ENCODE measurements around the gene PPP2R3C.
A peak's percentile ranks its signal among the peaks of the same experiment; 100 is the strongest.
"Not testable (repeated sequence)": the region's sequence is repeated elsewhere in the genome, so short reads cannot be mapped to it uniquely, and the experiment has no call there.

The PPP2R3C gene

DNA sequence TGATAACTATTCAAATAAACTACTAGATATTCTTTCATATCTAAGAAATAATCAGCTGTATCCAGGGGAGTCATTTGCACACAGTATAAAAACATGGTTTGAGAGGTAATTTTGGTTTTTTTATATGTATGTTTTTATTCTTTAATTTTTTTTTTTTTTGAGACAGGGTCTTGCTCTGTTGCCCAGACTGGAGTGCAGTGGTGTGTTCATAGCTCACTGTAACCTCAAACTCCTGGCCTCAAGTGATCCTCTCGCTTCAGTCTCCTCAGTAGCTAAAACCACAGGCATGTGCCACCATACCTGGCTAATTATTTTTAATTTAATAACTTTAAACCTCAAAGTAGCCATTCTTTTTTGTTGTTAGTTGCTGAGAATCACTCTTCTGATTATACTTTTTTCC lies 2.3 kb upstream of the PPP2R3C start:
- DNase-seq (ENCODE audit: low spot score) = no peak

DNA sequence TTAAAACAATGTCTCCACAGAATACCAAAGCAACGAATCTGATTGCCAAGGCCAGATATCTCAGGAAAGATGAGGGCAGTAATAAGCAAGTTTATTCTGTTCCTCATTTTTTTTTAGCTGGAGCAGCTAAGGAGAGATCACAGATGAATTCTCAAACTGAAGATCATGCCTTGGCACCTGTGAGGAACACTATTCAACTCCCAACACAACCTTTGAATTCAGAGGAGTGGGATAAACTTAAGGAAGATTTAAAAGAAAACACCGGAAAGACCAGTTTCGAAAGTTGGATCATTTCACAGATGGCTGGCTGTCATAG lies 1.6 kb upstream of the PPP2R3C start:
- peak; percentile 19 for DNase-seq (ENCODE audit: low spot score)

DNA sequence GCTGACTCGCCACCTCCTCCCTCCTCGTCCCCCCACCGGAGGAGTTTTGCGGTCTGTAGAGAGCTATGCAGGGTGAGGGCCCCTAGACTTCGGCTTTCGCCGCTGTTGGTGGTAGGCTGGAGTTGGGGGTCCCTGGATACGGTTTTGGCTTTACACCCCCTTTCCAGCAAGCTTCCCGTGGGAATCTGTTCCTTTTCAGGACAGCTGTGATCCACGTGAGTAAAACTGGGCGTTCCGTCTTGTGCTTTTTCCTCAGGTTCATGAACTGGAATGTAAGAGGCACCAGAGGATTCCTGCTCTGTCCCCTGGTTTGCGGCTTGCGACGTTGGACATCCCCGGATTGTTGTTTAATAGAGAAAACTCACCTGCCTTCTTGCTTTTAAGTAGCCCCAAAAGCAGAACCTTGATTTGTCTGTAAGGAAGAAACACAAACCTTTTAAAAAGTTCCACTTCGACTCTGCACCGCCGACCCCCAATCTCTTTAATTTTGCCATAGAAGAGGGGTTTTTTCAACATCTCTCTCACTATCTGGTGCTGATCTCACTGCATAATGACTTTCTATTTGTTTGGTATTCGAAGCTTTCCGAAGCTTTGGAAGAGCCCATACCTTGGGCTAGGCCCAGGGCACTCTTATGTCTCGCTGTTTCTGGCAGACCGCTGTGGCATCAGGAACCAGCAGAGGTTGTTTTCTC lies 1.1 kb upstream of the PPP2R3C start:
- peak; percentile 31 for DNase-seq (ENCODE audit: low spot score)

DNA sequence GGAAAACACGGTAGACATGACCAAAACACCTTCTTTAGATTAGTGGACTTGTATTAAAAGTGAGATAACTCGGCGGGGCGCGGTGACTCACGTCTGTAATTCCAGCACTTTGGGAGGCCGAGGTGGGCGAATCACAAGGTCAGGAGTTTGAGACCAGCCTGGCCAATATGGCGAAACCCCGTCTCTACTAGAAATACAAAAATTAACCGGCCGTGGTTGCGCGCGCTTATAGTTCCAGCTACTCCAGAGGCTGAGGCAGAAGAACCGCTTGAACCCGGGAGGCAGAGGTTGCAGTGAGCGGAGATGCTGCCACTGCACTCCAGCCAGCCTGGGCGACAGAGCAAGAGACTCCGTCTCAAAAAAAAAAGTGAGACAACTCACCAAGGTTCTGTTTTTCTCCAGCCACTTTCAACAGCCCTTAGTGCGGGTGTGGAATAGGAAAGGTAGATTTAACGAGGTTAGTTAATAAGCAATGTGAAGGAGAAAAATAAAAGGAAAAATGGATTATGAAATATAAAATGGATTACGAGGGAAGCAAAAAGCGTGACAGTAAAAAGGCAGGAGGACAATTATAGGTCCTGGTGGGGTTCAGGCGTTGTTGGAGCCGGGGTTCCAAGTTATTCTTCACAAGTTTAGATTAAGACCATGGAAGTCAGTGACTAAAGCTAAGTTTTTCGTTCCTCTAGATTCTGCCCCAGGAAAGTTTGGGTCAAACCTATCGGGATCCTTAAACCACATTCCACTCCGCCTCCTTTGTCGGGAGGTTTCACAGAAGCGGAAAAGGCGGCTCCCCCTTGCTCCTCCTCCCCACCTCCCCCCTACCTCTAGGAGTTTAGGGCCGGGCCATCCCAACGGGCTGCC lies 534 bp downstream of the PPP2R3C start:
- DNase-seq (ENCODE audit: low spot score) = no peak

DNA sequence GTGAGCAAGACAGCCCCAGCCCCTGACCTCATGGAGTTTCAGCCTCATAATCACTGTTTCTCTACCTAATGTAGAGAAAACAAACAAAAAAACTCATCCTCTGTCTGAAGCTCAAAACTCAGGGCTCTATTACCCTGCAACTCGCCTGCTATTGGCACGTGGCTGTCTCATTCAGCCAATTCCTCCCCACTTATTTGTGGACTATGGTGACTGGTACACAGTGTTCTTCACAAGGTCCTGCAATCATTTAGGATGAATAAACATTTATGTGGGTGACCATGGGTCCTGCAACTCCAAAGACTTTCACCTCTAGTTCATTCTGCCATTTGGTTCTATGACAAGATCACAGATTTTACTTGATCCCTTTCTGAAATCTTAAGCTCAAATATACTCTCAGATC lies 4.7 kb downstream of the PPP2R3C start:
- DNase-seq (ENCODE audit: low spot score) = no peak

DNA sequence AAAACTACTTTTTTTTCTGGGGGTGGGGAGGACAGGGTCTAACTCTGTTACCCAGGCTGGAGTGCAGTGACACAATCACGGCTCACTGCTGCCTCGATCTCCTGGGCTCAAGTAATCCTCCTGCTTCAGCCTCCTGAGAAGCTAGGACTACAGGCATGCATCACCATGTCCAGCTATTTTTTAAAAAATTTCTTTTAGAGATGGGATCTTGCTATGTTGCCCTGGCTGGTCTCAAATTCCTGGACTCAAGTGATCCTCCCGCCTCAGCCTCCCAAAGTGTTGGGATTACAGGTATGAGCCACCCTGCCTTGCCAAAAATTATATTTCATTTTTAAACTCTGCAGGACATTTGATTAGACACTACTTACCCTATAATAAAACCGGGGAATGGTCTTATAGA lies 5.5 kb downstream of the PPP2R3C start:
- no peak for DNase-seq (ENCODE audit: low spot score)

DNA sequence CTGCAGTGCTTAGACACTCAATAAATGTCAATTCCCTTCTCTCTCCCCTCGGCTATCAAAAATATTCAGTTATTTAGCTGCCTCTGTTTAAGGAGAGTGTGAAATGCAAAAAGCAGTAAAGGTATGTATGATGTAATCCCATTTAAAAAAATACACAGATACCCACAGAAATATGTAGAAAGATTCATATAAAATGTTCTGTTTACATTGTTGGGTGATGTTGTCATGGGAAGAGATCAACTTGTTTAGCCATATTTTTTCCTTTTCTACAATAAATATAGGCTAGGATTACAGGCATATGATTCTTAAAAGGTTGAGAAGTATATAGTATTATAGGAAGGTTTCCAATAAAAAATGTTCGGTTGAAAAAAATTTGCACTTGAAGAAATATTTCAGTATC lies 7.8 kb downstream of the PPP2R3C start:
- no peak for DNase-seq (ENCODE audit: low spot score)

DNA sequence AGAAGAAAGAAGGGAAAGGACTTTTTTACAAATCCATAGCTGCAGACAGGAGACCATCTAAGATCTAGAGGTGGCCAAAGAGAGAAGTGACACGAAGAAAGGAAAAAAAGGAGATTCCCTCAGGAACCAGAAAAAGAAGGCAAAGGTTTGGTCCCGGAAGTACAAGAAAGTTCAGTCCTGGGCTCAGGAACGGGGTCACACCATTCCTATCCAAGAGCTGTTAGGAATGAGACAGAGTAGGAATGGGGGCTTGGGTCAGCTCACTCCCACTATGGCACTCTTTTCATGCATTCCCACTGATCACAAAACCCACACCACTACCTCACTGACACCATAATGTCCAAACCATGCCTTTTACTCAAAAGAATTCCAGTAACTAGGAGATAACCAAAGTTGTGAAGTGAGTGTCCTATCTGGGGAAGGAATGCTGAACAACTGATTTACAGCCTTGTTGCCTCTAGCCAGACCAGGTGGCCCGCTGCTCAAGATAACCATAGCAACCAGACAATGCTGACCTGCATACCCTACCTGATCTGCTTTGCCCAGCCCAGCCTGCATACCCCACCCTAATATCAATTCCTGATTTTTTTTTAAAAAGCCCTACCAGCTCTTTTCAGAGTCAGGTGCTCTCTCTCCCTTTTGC lies 8.4 kb downstream of the PPP2R3C start:
- DNase-seq (ENCODE audit: low spot score) = no peak

DNA sequence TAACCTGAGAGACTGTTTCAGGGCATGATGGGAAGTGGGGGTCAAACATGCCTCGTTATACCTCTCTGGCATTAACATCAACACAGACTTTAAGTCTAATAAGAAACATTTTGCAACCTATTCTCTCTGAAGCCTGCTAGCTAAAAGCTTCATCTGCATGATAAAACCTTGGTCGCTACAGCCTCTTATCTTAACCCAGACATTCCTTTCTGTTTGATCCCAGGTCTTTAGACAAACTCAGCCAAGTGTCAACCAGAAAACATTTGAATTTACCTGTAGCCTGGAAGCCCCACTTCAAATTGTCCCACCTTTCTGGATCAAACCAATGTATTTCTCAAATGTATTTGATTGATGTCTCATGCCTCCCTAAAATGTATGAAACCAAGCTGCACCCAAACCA lies 9.1 kb downstream of the PPP2R3C start:
- DNase-seq (ENCODE audit: low spot score) = no peak

DNA sequence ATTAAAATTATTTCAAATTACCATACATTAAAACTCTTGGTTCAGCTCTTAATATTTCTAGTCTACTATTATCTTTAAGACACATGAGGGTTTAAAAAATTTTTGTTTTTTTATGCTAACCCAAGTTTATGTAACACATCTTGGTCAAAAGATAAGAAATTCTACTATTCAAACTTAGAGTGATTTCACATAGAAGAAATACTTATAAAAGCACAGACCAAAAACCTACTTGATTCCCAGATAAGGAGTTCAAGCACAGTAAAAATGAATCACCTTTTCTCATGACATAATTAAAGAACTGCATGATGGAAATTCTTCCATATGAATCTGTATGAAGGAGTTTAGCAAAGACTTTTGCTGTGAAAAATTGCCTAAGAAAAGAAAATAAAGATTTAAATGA lies 13.9 kb downstream of the PPP2R3C start:
- DNase-seq (ENCODE audit: low spot score) = no peak

DNA sequence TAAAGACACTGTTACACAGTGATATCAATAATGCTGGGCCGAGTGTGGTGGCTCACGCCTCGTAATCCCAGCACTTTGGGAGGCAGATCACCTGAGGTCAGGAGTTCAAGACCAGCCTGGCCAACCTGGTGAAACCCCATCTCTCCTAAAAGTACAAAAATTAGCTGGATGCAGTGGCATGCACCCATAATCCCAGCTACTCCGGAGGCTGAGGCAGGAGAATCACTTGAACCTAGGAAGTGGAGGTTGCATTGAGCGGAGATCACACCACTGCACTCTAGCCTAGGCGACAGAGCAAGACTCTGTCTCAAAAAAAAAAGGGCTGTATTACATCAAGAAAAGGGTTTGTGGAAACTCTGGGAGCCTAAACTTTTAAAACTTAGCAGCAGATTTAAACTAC lies 27.1 kb downstream of the PPP2R3C start:
- DNase-seq (ENCODE audit: low spot score) = not testable (repeated sequence)

DNA sequence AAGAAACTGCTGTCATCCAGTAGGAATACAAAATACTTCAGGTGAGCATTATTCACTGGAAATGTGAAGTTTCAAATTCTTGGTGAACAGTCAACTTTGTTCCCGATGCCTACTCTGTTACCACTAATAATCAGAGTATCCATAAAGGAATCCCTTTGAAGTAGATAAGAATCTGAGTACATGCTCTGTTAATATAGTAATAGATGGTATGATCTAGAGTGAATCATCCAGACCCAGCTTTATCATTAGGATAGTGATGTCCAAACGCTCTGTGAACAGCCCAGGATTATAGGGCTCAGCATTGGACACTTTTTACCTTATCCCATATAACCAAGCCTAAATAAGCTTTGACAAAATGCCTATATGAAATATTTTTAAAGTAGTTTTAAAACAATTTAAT lies 33.3 kb downstream of the PPP2R3C start:
- no peak for DNase-seq (ENCODE audit: low spot score)

DNA sequence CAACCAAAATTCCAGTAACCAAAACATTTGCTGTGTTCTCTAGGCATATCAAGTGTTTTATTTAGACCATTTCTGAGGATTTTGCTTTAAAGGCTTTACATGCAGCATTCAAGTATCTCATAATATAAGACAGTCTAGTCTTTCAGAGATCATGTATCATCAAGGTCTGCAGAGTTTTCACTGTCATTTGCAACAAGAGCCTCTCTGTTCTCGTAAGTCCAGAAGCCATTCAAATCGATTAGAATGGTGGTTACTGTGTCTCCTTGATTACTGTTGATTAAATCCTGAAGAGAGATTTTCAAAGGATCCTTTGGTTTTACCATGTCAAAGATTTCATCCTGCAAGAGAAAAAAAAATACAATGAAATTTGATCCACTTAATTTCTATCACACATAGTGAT lies 36.3 kb downstream of the PPP2R3C start:
- no peak for DNase-seq (ENCODE audit: low spot score)

DNA sequence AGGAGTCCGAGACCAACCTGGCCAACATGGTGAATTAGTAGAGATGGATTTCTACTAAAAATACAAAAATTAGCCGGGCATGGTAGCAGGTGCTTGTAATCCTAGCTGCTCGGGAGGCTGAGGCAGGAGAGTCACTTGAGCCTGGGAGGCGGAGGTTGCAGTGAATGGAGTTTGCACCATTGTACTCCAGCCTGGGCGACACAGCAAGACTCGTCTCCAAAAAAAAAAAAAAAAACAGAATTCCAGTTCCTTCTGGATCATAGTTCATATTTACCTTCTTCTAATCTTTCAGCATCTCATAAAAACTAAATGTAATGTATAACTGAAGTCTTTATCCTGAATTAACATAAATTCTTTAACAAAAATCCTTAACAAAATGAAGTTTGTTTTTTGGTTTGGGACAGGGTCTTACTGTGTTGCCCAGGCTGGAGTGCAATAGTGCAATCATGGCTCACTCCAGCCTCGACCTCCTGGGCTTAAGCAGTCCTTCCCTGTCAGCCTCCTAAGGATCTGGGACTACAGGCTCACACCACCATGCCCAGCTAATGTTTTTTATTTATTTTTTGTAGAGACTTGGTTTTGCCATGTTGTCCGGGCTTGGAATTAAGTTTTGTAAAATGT lies 38.1 kb downstream of the PPP2R3C start:
- no peak for DNase-seq (ENCODE audit: low spot score)

DNA sequence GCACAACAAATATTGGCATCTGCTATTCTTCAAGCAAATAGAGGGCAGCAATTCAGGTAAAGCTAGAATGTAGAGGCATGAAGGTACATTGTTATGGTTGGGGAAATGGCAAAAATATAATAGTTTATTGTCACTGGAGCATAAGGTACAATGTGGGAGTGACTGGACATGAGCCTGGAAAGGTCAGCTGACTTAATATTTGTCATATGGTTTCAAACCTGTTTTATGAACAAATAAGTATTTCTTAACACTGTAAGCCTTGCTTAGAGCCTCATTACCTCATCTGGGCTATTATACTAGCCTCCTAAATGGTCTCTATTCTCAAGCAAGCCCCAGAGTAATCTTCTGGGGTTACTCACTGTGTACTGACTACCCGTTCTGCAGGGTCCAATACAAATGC lies 42.0 kb downstream of the PPP2R3C start:
- DNase-seq (ENCODE audit: low spot score) = no peak

DNA sequence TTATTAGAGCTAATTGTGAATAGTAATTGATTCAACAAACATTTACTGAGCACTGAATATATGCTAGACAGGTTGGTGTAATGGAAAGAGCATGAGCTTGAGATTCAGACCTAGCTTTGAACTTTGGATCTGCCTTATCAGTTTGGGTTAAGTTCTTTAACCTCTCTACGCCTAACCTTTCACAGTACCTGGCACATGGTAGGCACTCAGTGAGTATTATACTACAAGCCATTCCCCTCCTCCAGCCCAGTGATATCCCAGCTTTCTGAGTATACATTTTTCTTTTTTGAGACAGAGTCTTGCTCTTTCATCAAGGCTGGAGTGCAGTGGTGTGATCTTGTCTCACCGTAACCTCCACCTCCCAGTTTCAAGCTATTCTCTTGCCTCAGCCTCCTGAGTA lies 43.7 kb downstream of the PPP2R3C start:
- no peak for DNase-seq (ENCODE audit: low spot score)

DNA sequence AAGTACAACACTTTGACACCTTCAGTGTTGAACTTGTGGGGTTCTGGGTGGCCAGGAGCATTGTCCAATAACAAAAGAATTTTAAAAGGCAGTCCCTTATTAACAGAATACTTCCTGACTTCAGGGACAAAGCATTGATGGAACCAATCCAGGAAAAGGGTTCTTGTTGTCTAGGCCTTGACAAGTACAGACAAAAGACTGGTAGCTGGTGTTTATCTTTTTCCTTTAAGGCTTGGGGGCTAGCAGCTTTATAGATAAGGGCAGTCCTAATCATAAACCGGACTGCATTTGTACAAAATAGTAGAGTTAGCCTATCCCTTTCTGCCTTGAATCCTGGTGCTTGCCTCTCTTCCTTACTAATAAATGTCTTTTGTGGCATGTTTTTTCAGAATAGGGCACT lies 48.3 kb downstream of the PPP2R3C start:
- DNase-seq (ENCODE audit: low spot score) = no peak

DNA sequence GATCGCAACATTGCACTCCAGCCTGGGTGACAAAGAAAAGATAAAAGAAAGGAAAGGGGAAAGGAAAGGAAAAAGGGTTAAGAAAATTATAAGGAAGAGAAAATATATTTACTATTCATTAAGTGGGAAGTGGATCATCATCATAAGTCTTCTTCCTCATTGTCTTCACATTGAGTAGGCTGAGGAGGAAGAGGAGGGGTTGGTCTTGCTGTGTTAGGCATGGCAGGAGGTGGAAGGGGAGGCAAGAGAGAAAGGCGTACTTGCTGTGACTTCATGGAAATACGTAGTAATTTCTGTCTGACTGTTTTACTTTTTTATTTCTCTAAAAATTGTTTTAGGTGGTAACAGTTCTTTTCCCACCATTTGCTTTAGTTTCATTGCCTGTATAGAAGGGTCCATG lies 49.6 kb downstream of the PPP2R3C start:
- DNase-seq (ENCODE audit: low spot score) = no peak

DNA sequence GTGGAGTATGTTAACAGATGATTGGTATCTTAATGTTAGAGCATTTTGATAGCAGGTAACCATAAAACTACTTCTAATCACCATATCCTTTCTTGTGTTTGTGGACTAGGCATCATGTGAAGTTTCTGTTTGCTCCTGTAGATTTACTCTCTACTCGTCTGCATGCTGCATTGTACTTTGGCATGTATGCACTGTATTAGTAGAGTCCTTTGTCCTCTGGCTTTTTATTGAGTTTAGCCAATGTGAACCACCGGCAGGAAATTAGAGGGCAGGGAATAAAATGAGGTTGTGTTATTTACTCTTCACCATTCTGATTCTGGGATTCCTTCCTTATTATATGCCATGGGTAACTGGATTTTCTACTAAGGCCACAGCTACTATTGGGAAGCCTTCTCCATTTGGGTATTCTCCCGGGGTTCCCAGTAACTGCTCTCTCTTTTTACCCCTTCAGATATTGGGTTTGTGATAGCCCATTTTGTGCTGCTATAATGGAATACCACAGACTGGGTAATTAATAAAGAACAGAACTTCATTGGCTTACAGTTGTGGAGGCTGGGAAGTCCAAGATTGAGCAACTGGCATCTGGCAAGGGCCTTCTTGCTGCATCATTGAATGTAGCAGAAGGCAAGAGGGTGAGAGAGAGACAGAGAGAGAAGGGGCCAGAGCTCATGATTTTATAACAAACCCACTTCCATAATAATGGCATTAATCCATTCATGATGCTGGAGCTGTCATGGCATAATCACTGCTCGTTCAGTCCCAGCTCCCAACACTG lies 53.4 kb downstream of the PPP2R3C start:
- no peak for DNase-seq (ENCODE audit: low spot score)

DNA sequence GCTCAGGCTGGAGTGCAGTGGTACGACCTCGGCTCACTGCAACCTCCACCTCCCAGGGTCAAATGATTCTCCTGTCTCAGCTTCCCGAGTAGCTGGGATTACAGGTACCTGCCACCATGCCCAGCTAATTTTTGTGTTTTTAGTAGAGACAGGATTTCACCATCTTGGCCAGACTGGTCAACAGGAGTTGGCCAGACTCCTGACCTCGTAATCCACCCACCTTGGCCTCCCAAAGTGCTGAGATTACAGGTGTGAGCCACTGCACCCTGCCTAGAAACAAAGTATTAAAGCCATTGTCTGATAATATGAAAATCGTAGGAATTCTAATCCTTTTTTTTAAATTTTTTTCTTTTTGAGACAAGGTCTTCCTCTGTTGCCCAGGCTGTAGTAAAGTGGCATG lies 56.1 kb downstream of the PPP2R3C start:
- DNase-seq (ENCODE audit: low spot score) = not testable (repeated sequence)

DNA sequence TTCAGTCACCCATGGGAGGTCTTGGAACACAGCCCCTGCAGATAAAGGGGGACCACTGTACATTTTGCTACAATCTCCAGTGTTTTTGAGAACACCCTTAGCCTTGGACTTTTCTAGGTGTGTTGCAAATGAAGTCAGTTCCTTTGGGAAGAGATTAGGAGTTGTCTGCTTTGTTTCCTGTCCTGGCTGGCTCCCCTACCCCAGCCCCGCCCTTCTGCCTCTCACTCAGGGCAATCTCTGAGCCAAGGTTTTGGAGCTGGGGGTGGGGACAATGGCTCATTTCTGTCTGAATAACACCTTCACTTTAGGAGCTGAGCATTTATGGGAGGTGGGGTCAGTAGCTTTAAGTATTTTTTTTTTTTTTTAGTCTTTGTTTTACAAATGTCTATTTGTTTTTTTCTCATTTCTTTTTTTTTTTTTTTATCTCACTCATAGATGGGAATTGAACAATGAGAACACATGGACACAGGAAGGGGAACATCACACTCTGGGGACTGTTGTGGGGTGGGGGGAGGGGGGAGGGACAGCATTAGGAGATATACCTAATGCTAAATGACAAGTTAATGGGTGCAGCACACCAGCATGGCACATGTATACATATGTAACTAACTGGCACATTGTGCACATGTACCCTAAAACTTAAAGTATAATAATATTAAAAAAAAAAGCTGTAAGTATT lies 60.5 kb downstream of the PPP2R3C start:
- DNase-seq (ENCODE audit: low spot score) = not testable (repeated sequence)

DNA sequence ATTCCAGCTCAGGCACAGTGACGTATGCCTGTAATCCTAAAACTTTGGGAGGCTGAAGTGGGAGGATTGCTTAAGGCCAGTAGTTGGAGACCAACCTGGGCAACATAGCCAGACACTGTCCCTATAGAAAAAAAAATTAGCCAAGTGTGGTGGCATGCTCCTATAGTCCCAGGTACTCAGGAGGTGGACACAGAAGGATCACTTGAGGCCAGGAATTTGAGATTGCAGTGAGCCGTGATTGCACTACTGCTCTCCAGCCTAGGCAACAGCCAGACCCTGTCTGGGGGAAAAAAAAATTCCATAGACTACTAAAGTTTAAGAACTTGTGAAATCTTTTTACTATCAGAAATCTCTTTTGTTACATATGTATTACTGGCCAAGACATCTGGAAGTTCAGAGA lies 69.2 kb downstream of the PPP2R3C start:
- DNase-seq (ENCODE audit: low spot score) = no peak

All from NAMALWA (cell line).